ENCODE data around the gene DARS2.
"Not testable (repeated sequence)": the region's sequence is repeated elsewhere in the genome, so short reads cannot be mapped to it uniquely, and the experiment has no call there.

DARS2 gene

GRCh38 chr1:173824315-173825081, at the start of gene DARS2, which contains the start of gene CENPL:
DARS2 (plus strand) TSS chr1:173824673; CDS start chr1:173825230, 557 bp downstream.
CENPL (minus strand) TSS chr1:173824883; CDS start chr1:173811299, 13,584 bp downstream.
- peak; percentile 80 for DNase-seq (ENCODE audit: low read depth)

GRCh38 chr1:173775578-173776226, 48.8 kb upstream of the DARS2 start:
- DNase-seq (ENCODE audit: low read depth): no peak

- DNase-seq (ENCODE audit: low read depth): no peak
Measured at GRCh38 chr1:173779936-173780335, 44.5 kb upstream of the DARS2 start.

- DNase-seq (ENCODE audit: low read depth): no peak
Measured at GRCh38 chr1:173784997-173785396, 39.5 kb upstream of the DARS2 start.

- no peak for DNase-seq (ENCODE audit: low read depth)
Measured at GRCh38 chr1:173789841-173790240, 34.6 kb upstream of the DARS2 start.

GRCh38 chr1:173798078-173798477, 26.4 kb upstream of the DARS2 start:
- no peak for DNase-seq (ENCODE audit: low read depth)

- DNase-seq (ENCODE audit: low read depth): not testable (repeated sequence)
Measured at GRCh38 chr1:173799995-173800394, 24.5 kb upstream of the DARS2 start.

GRCh38 chr1:173802961-173803360, 21.5 kb upstream of the DARS2 start:
- DNase-seq (ENCODE audit: low read depth): no peak

GRCh38 chr1:173813654-173814053, 10.8 kb upstream of the DARS2 start:
- DNase-seq (ENCODE audit: low read depth): not testable (repeated sequence)

GRCh38 chr1:173818459-173818858, 6.0 kb upstream of the DARS2 start:
- no peak for DNase-seq (ENCODE audit: low read depth)

- no peak for DNase-seq (ENCODE audit: low read depth)
Measured at GRCh38 chr1:173821680-173822079, 2.8 kb upstream of the DARS2 start.

- DNase-seq (ENCODE audit: low read depth): no peak
Measured at GRCh38 chr1:173823781-173824314, 625 bp upstream of the DARS2 start.

GRCh38 chr1:173827611-173828010, 3.1 kb downstream of the DARS2 start:
- DNase-seq (ENCODE audit: low read depth): no peak

GRCh38 chr1:173832748-173833147, 8.3 kb downstream of the DARS2 start:
- no peak for DNase-seq (ENCODE audit: low read depth)

GRCh38 chr1:173852105-173852504, 27.6 kb downstream of the DARS2 start:
- no peak for DNase-seq (ENCODE audit: low read depth)

- no peak for DNase-seq (ENCODE audit: low read depth)
Measured at GRCh38 chr1:173853074-173853473, 28.6 kb downstream of the DARS2 start.

GRCh38 chr1:173856014-173856413, 31.5 kb downstream of the DARS2 start:
- no peak for DNase-seq (ENCODE audit: low read depth)

GRCh38 chr1:173856903-173857302, 32.4 kb downstream of the DARS2 start:
- DNase-seq (ENCODE audit: low read depth): no peak

- no peak for DNase-seq (ENCODE audit: low read depth)
Measured at GRCh38 chr1:173857363-173857917, 33.0 kb downstream of the DARS2 start.

- not testable (repeated sequence) for DNase-seq (ENCODE audit: low read depth)
Measured at GRCh38 chr1:173859547-173859946, 35.1 kb downstream of the DARS2 start.

GRCh38 chr1:173860065-173860464, 35.6 kb downstream of the DARS2 start:
- DNase-seq (ENCODE audit: low read depth): no peak

GRCh38 chr1:173861731-173862145, 37.3 kb downstream of the DARS2 start:
- DNase-seq (ENCODE audit: low read depth): no peak

All from activated gamma-delta T cell treated with anti-CD3 and anti-CD28 coated beads, Interleukin-2, amount 50 U/mL, for 16 hours (primary cell).